Sigmoid colon (tissue), 7 donors: ENCODE measurements around the gene IQGAP1. TPM values are rescaled to one million over a fixed set of nuclear protein-coding genes. Genes with fewer than 3 reads are reported as not detected.
A peak's percentile ranks its signal among the peaks of the same experiment; 100 is the strongest.

Experiments used
- DNase-seq: peaks from one replicate; pipeline ENCODE4 v3.0.0-alpha.2; 2019
- H3K27ac ChIP-seq, 4 donors: fragments of 200-600 bp; sonication (generic); one replicate each; pipeline ENCODE4 v1.5.1; 2016 to 2019; ENCODE audit warnings: mild to moderate bottlenecking in 1 of 4
- H3K27me3 ChIP-seq, 3 donors: fragments of 200-600 bp; sonication (generic); one replicate each; pipeline ENCODE4 v1.5.1; 2019; ENCODE audit warnings: mild to moderate bottlenecking in 1 of 3
- H3K36me3 ChIP-seq, 4 donors: fragments of 200-600 bp; sonication (generic); one replicate each; pipeline ENCODE4 v1.5.1; 2016 to 2019
- H3K4me1 ChIP-seq, 4 donors: fragments of 200-600 bp; sonication (generic); one replicate each; pipeline ENCODE4 v1.5.1; 2017 to 2019
- H3K4me3 ChIP-seq, 4 donors: fragments of 200-600 bp; sonication (generic); one replicate each; pipeline ENCODE4 v1.5.1; 2017 to 2019; ENCODE audit warnings: mild to moderate bottlenecking in 2 of 4, moderate library complexity in 1 of 4
- H3K9me3 ChIP-seq, 4 donors: fragments of 200-600 bp in 3 of 4; sonication (generic) in 3 of 4; one replicate each; pipeline versions ENCODE4 v1.5.1 to v1.6.1; 2013 to 2019
- CTCF ChIP-seq, 4 experiments: fragments of 450-650 bp in 3 of 4; fragments of 200-600 bp in 1 of 4; IDR thresholded peaks; one replicate each; pipeline ENCODE4 v1.5.1; 2016 to 2019; ENCODE audit warnings: antibody characterized with exemption in 4 of 4, mild to moderate bottlenecking in 3 of 4, moderate library complexity in 2 of 4
- EP300 ChIP-seq, 4 donors: sonication (generic); formaldehyde crosslinking; IDR thresholded peaks; one replicate each; pipeline ENCODE4 v1.6.1; 2017; ENCODE audit warnings: antibody characterized with exemption in 4 of 4
- POLR2A ChIP-seq, 2 donors: fragments of 450-650 bp; IDR thresholded peaks; one replicate each; pipeline ENCODE4 v1.6.1; 2016; ENCODE audit warnings: antibody characterized with exemption in 2 of 2, mild to moderate bottlenecking in 2 of 2, moderate library complexity in 2 of 2
- POLR2AphosphoS5 ChIP-seq, 4 donors: sonication (generic); formaldehyde crosslinking; IDR thresholded peaks; one replicate each; pipeline ENCODE4 v1.6.1; 2017; ENCODE audit warnings: antibody characterized with exemption in 4 of 4
- WGBS, 2 donors: extraction: QIAGEN DNeasy Blood & Tissue Kit; methylation state at CpG; one replicate each; pipeline ENCODE4 v1.1.7; 2013; 5-methylcytosine and 5-hydroxymethylcytosine counted together
- intact Hi-C: fragments of 100-400 bp; cut with DNase I; formaldehyde crosslinking; loops from one replicate; pipeline ENCODE4 v1.15.1; 2023
- polyA plus RNA-seq, 3 donors: library from polyadenylated mRNA; stranded (reverse); fragments of 200-250 nt; gene quantifications; one replicate each; pipeline ENCODE4 v1.2.3, GENCODE V29; 2013
- total RNA-seq, 4 donors: library from RNA; depleted of rRNA; stranded (reverse); fragments of >200 nt; gene quantifications; one replicate each; pipeline ENCODE4 v1.1.0, GENCODE V29; 2016
- donor health status: healthy with polysubstance abuse.
- donor health status: Bipolar disorder and iron deficiency.
- donor health status: healthy.

Gene IQGAP1
- total and polyA plus RNA-seq, 7 donors: 96.7 to 283 (median 135) TPM

GRCh38 chr15:90396321-90396720, 8.3 kb downstream of the IQGAP1 start:
- 82 to 92% methylated on average over 4 of the region's 4 CpGs for WGBS, 2 donors
- H3K4me3 ChIP-seq: no peak overlapping the region
- H3K36me3 ChIP-seq: peaks cover 0 to 19% (median 5%) of the 10 kb centered on the region in 4 donors
- no peak for TF ChIP-seq CTCF (IDR thresholded peaks at IDR 0.05)
- no peak for TF ChIP-seq POLR2A (IDR thresholded peaks at IDR 0.05)
- no peak for DNase-seq
- intact Hi-C loops: no loop called here
- H3K9me3 ChIP-seq: no peaks in the 10 kb centered on the region
- peaks cover 0 to 92% (median 78%) of the 10 kb centered on the region in 4 donors for H3K4me1 ChIP-seq
- H3K27me3 ChIP-seq: no peaks in the 10 kb centered on the region
- peak overlapping the region; percentile 27 to 62 (median 52) for H3K27ac ChIP-seq

DNA sequence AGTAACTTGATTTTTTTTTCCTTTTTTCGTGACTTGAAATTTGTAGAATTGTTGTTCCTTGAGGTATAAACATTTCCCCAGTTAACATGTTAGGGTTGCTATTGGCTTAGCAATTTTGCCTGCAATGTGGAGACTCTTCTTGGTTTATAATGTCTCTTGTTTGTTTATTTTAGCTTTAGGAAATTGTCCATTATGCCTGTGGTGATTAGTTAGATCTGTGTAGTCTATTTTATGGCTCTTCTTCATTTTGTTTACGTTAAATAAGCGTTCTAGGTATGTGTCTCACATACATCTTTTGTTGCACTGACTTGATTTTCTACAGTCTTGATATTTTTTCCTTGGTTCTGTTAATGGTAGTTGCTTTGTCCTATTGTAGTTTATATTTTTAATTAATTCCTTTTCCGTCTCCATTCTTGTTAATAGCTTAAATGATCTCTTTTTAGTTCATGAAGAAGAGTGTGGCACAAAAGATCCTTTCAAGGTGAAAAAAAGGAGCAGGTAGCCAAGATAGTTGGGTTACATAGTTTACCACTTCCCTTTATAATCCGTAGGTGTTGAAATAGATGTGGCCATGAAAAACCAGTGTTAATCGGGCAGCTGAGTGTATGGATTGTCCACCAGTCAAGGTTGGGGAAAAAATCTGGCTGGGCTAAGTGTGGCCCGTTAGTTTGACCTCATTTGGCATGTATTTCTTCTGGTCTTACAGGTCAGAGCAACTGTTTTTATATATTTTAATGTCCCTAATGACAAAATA, 12.1 kb downstream of the IQGAP1 start:
- Histone ChIP-seq H3K9me3 (no peaks in the 10 kb centered on the region), H3K27me3 (no peaks in the 10 kb centered on the region), H3K36me3 (no peaks in the 10 kb centered on the region), H3K4me1 (peaks cover 0 to 80% (median 72%) of the 10 kb centered on the region in 4 donors), H3K4me3 (peak overlapping the region in 1 of 4 donors; percentile 12), H3K27ac (peak overlapping the region; percentile 80 to 90 (median 86))
- no peak for TF ChIP-seq EP300 (IDR thresholded peaks at IDR 0.05)
- TF ChIP-seq CTCF (IDR thresholded peaks at IDR 0.05): no peak
- no peak for TF ChIP-seq POLR2AphosphoS5 (IDR thresholded peaks at IDR 0.05)
- TF ChIP-seq POLR2A (IDR thresholded peaks at IDR 0.05): no peak
- DNase-seq: no peak
- intact Hi-C loops: no loop called here
- WGBS, 2 donors: 41 to 53% methylated on average over 7 of the region's 7 CpGs

- peak; percentile 87 for DNase-seq
- intact Hi-C loops: no loop called here
- Histone ChIP-seq H3K27me3 (no peaks in the 10 kb centered on the region), H3K4me1 (peaks cover 0 to 80% (median 74%) of the 10 kb centered on the region in 4 donors), H3K4me3 (peak overlapping the region in 2 of 4 donors; percentile 1 to 12), H3K27ac (peak overlapping the region; percentile 80 to 90 (median 86)), H3K36me3 (no peaks in the 10 kb centered on the region), H3K9me3 (no peaks in the 10 kb centered on the region)
- 5 to 13% methylated on average over 7 of the region's 7 CpGs for WGBS, 2 donors
- peak in 2 of 4 donors; percentile 46 to 50 for TF ChIP-seq EP300 (IDR thresholded peaks at IDR 0.05)
- peak in 2 of 4 donors; percentile 53 to 72 for TF ChIP-seq POLR2AphosphoS5 (IDR thresholded peaks at IDR 0.05)
- no peak for TF ChIP-seq CTCF (IDR thresholded peaks at IDR 0.05)
- no peak for TF ChIP-seq POLR2A (IDR thresholded peaks at IDR 0.05)
Observed at GRCh38 chr15:90400759-90401314, 12.8 kb downstream of the IQGAP1 start.

DNA sequence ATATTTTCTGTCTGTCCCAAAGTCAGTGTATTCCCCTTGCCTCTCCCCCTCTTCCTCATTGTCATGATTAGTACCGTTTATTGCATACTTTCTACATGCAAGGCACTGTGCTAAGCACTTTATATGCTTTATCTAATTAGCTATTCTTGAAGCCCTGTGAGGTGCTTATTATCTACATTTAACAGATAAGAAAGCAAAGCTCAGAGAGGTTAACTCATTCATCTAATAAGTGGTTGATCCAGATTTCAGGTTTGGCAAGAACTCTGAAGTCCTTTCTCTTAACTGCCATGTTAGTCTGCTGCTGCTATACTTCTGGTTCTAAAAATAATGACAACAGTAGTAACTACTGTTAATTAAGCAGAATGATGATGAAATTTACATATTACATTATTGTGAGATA, 13.5 kb downstream of the IQGAP1 start:
- TF ChIP-seq POLR2AphosphoS5 (IDR thresholded peaks at IDR 0.05) (no peak), EP300 (IDR thresholded peaks at IDR 0.05) (no peak), POLR2A (IDR thresholded peaks at IDR 0.05) (no peak), CTCF (IDR thresholded peaks at IDR 0.05) (no peak)
- Histone ChIP-seq H3K36me3 (no peaks in the 10 kb centered on the region), H3K4me1 (peaks cover 0 to 80% (median 74%) of the 10 kb centered on the region in 4 donors), H3K27ac (peak overlapping the region; percentile 80 to 90 (median 86)), H3K9me3 (no peaks in the 10 kb centered on the region), H3K4me3 (no peak overlapping the region), H3K27me3 (no peaks in the 10 kb centered on the region)
- intact Hi-C loops: no loop called here
- WGBS, 2 donors: 2 to 35% methylated on average over 1 of the region's 1 CpG
- DNase-seq: no peak
